ENCODE results near the gene GP9. TPM values are rescaled to one million over a fixed set of nuclear protein-coding genes. Genes with fewer than 3 reads are reported as not detected.

Gene GP9
- total and polyA plus RNA-seq, 2 donors (not counting 1 experiment from before 2014, with no cell fraction given): not detected

DNA sequence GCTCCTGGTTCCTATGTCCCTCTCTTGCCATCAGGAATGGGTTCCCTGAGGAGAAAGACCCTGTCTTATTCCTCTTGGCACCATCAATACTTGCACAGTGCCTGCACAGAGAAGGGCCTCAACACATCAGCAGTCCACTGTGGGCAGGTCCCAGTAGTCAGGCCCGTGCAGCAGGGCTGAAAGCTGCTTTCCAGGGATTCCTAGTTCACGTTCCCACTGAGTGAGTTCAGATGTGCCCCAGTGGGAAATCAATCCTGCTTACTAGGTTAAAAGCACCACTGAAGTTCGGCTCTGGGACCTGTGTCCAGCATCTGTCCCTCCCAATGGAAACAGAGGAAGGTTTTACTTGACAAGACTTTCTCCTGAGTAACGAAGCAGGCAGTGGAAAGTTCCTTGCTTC, 45.3 kb downstream of the GP9 start:
- DNase-seq (ENCODE audit: low read depth in 2 of 2): no peak
- TF ChIP-seq, protein P1, sequence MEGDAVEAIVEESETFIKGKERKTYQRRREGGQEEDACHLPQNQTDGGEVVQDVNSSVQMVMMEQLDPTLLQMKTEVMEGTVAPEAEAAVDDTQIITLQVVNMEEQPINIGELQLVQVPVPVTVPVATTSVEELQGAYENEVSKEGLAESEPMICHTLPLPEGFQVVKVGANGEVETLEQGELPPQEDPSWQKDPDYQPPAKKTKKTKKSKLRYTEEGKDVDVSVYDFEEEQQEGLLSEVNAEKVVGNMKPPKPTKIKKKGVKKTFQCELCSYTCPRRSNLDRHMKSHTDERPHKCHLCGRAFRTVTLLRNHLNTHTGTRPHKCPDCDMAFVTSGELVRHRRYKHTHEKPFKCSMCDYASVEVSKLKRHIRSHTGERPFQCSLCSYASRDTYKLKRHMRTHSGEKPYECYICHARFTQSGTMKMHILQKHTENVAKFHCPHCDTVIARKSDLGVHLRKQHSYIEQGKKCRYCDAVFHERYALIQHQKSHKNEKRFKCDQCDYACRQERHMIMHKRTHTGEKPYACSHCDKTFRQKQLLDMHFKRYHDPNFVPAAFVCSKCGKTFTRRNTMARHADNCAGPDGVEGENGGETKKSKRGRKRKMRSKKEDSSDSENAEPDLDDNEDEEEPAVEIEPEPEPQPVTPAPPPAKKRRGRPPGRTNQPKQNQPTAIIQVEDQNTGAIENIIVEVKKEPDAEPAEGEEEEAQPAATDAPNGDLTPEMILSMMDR (conservative IDR thresholded peaks at IDR 0.05 in 1 of 2, IDR thresholded peaks at IDR 0.05 in 1 of 2; ENCODE audit: low read depth in 1 of 2, low read length in 2 of 2): no peak
- no peak for TF ChIP-seq EZH2 (IDR thresholded peaks at IDR 0.05; ENCODE audit: low read length, missing control alignments)
- H3K9ac ChIP-seq (ENCODE audit: insufficient read depth, low read length): no peak overlapping the region
- peaks cover 3% of the 10 kb centered on the region for H3K79me2 ChIP-seq (ENCODE audit: control insufficient read depth, insufficient read depth, low read length)
- no peaks in the 10 kb centered on the region for H3K27me3 ChIP-seq (ENCODE audit: control insufficient read depth, insufficient read depth, low read length)
- no peak overlapping the region for H3K4me3 ChIP-seq (replicated peaks in 1 of 4; ENCODE audit: control extremely low read depth in 1 of 4, insufficient read depth in 1 of 4, low read depth in 3 of 4, low read length in 4 of 4)
- H3K27ac ChIP-seq (ENCODE audit: insufficient read depth, low read length): no peak overlapping the region
- no peaks in the 10 kb centered on the region for H3K9me3 ChIP-seq (ENCODE audit: control insufficient read depth, insufficient read depth, low read depth, low read length)
- peaks cover 2% of the 10 kb centered on the region for H4K20me1 ChIP-seq (ENCODE audit: control insufficient read depth, extremely low read depth, insufficient read depth, low read length)
- no peak overlapping the region for H3K4me2 ChIP-seq (ENCODE audit: extremely low read depth, insufficient read depth, low read length)
- H3K36me3 ChIP-seq (ENCODE audit: control insufficient read depth, insufficient read depth, low read length): peaks cover 1% of the 10 kb centered on the region
- H3K4me1 ChIP-seq (ENCODE audit: control insufficient read depth, extremely low read depth, insufficient read depth, low read length): no peaks in the 10 kb centered on the region
- no peak overlapping the region for H2AFZ ChIP-seq (ENCODE audit: low read length)

DNA sequence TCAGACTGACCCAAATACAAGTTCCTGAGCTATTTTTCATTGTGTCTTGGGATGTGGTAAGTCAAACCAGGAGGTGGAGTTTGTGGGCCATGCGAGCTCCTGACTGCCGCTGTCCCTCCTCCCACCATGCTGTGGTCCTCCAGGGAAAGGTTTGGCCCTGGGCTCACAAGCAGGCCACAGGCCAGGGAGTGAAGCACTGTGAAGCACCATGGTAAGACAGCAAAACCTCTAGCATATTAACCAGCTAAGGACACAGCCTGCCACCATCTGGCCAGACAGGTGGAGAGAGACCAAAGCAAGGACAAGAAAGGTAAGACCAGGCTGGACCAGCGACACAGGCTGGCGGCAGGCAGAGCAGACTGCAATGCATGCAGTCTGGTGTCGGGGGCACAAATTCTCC, 45.7 kb downstream of the GP9 start:
- Histone ChIP-seq H3K4me1 (ENCODE audit: control insufficient read depth, extremely low read depth, insufficient read depth, low read length) (no peaks in the 10 kb centered on the region), H3K4me2 (ENCODE audit: extremely low read depth, insufficient read depth, low read length) (no peak overlapping the region), H3K4me3 (replicated peaks in 1 of 4; ENCODE audit: control extremely low read depth in 1 of 4, insufficient read depth in 1 of 4, low read depth in 3 of 4, low read length in 4 of 4) (no peak overlapping the region), H3K36me3 (ENCODE audit: control insufficient read depth, insufficient read depth, low read length) (peaks cover 1% of the 10 kb centered on the region), H3K27me3 (ENCODE audit: control insufficient read depth, insufficient read depth, low read length) (no peaks in the 10 kb centered on the region), H3K79me2 (ENCODE audit: control insufficient read depth, insufficient read depth, low read length) (peaks cover 3% of the 10 kb centered on the region), H3K27ac (ENCODE audit: insufficient read depth, low read length) (no peak overlapping the region), H3K9ac (ENCODE audit: insufficient read depth, low read length) (no peak overlapping the region), H4K20me1 (ENCODE audit: control insufficient read depth, extremely low read depth, insufficient read depth, low read length) (peaks cover 2% of the 10 kb centered on the region), H3K9me3 (ENCODE audit: control insufficient read depth, insufficient read depth, low read depth, low read length) (no peaks in the 10 kb centered on the region), H2AFZ (ENCODE audit: low read length) (no peak overlapping the region)
- DNase-seq (ENCODE audit: low read depth in 2 of 2): no peak
- no peak for TF ChIP-seq EZH2 (IDR thresholded peaks at IDR 0.05; ENCODE audit: low read length, missing control alignments)
- TF ChIP-seq, protein P1 (conservative IDR thresholded peaks at IDR 0.05 in 1 of 2, IDR thresholded peaks at IDR 0.05 in 1 of 2; ENCODE audit: low read depth in 1 of 2, low read length in 2 of 2): no peak

DNA sequence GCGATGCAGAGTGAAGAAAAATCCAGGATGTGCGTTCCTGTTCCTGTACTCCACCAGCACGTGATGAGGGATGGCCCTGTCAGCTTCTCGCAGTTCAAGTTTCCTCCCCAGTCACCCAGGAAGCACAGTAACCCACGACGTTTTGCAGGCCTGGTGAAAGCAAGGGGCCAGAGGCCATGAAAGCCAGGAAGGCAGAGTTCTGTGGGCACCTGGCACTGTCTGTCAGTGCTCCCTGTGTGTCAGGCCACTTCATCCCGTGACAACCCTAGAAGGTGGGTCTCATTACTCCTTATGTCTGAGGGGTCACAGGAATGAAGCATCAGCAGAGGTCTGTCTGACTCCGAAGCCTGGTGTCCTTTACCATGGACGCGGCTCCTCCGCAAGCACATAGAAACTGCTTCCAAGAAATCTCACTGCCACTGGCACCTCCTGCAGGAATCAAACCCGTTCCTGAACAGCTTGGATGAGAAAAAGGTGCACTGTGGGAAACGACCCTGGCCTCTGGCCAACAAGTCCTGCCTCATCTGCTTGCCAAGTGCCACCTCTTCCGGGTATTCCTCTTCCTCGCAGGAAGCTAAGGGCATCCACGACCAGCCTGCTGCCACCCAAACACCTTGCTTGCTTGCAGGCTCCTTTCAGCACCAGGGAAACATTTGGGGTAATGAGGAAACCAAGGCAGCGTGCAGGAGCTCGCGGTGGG, 46.4 kb downstream of the GP9 start:
- no peaks in the 10 kb centered on the region for H3K9me3 ChIP-seq (ENCODE audit: control insufficient read depth, insufficient read depth, low read depth, low read length)
- no peak overlapping the region for H3K4me2 ChIP-seq (ENCODE audit: extremely low read depth, insufficient read depth, low read length)
- H3K9ac ChIP-seq (ENCODE audit: insufficient read depth, low read length): no peak overlapping the region
- peaks cover 1% of the 10 kb centered on the region for H3K36me3 ChIP-seq (ENCODE audit: control insufficient read depth, insufficient read depth, low read length)
- no peak overlapping the region for H2AFZ ChIP-seq (ENCODE audit: low read length)
- peaks cover 2% of the 10 kb centered on the region for H4K20me1 ChIP-seq (ENCODE audit: control insufficient read depth, extremely low read depth, insufficient read depth, low read length)
- no peaks in the 10 kb centered on the region for H3K27me3 ChIP-seq (ENCODE audit: control insufficient read depth, insufficient read depth, low read length)
- no peaks in the 10 kb centered on the region for H3K4me1 ChIP-seq (ENCODE audit: control insufficient read depth, extremely low read depth, insufficient read depth, low read length)
- H3K4me3 ChIP-seq (replicated peaks in 1 of 4; ENCODE audit: control extremely low read depth in 1 of 4, insufficient read depth in 1 of 4, low read depth in 3 of 4, low read length in 4 of 4): no peak overlapping the region
- DNase-seq (ENCODE audit: low read depth in 2 of 2): no peak
- TF ChIP-seq, protein P1 (conservative IDR thresholded peaks at IDR 0.05 in 1 of 2, IDR thresholded peaks at IDR 0.05 in 1 of 2; ENCODE audit: low read depth in 1 of 2, low read length in 2 of 2): no peak
- TF ChIP-seq EZH2 (IDR thresholded peaks at IDR 0.05; ENCODE audit: low read length, missing control alignments): no peak
- peaks cover 3% of the 10 kb centered on the region for H3K79me2 ChIP-seq (ENCODE audit: control insufficient read depth, insufficient read depth, low read length)
- H3K27ac ChIP-seq (ENCODE audit: insufficient read depth, low read length): no peak overlapping the region

Measured in fibroblast of lung (primary cell).